GM04504 (cell line): Measurements from ENCODE around the gene AAMP.
"Not testable (repeated sequence)": the region's sequence is repeated elsewhere in the genome, so short reads cannot be mapped to it uniquely, and the experiment has no call there.

Experiments used
- DNase-seq: peaks from one replicate; pipeline ENCODE4 v3.0.0-alpha.2; 2012; ENCODE audit warnings: low read depth

The AAMP gene

GRCh38 chr2:218269900-218270720, at the start of gene AAMP, which contains the start of gene PNKD:
AAMP (minus strand) TSS chr2:218270137; CDS start chr2:218270086, 51 bp downstream.
PNKD (plus strand) TSS chr2:218270519; CDS start chr2:218270536, 17 bp downstream.
- DNase-seq, result peak; percentile 100

GRCh38 chr2:218318241-218318640, 48.3 kb upstream of the AAMP start:
- DNase-seq, result no peak

GRCh38 chr2:218317835-218318234, 47.9 kb upstream of the AAMP start:
- DNase-seq, result no peak

- no peak for DNase-seq
Measured at GRCh38 chr2:218317303-218317630, 47.3 kb upstream of the AAMP start.

- no peak for DNase-seq
Measured at GRCh38 chr2:218315397-218315796, 45.5 kb upstream of the AAMP start.

GRCh38 chr2:218314764-218315163, 44.8 kb upstream of the AAMP start:
- DNase-seq, result not testable (repeated sequence)

GRCh38 chr2:218313356-218313755, 43.4 kb upstream of the AAMP start:
- DNase-seq, result no peak

- no peak for DNase-seq
Measured at GRCh38 chr2:218312267-218312756, 42.4 kb upstream of the AAMP start.

- not testable (repeated sequence) for DNase-seq
Measured at GRCh38 chr2:218311541-218312266, 41.8 kb upstream of the AAMP start.

GRCh38 chr2:218310853-218311540, 41.1 kb upstream of the AAMP start:
- no peak for DNase-seq

- DNase-seq, result no peak
Measured at GRCh38 chr2:218307415-218308090, 37.6 kb upstream of the AAMP start.

- DNase-seq, result no peak
Measured at GRCh38 chr2:218306184-218306920, 36.4 kb upstream of the AAMP start.

GRCh38 chr2:218305383-218305782, 35.4 kb upstream of the AAMP start:
- DNase-seq, result no peak

GRCh38 chr2:218301176-218301819, 31.4 kb upstream of the AAMP start:
- DNase-seq, result no peak

- DNase-seq, result no peak
Measured at GRCh38 chr2:218300141-218300540, 30.2 kb upstream of the AAMP start.

- DNase-seq, result no peak
Measured at GRCh38 chr2:218298314-218298875, 28.5 kb upstream of the AAMP start.

- DNase-seq, result no peak
Measured at GRCh38 chr2:218296847-218297246, 26.9 kb upstream of the AAMP start.

GRCh38 chr2:218296200-218296599, 26.3 kb upstream of the AAMP start:
- DNase-seq, result no peak

GRCh38 chr2:218295029-218295428, 25.1 kb upstream of the AAMP start:
- DNase-seq, result no peak

GRCh38 chr2:218294430-218295022, 24.6 kb upstream of the AAMP start:
- no peak for DNase-seq
